COLO668 (cell line): ENCODE measurements around the gene AQR.
"Not testable (repeated sequence)": the region's sequence is repeated elsewhere in the genome, so short reads cannot be mapped to it uniquely, and the experiment has no call there.

Experiments
- DNase-seq: peaks from one replicate; lab custom pipeline; 2025; ENCODE audit not compliant: unreplicated experiment; lab: John Stamatoyannopoulos, UW

Gene AQR

DNA sequence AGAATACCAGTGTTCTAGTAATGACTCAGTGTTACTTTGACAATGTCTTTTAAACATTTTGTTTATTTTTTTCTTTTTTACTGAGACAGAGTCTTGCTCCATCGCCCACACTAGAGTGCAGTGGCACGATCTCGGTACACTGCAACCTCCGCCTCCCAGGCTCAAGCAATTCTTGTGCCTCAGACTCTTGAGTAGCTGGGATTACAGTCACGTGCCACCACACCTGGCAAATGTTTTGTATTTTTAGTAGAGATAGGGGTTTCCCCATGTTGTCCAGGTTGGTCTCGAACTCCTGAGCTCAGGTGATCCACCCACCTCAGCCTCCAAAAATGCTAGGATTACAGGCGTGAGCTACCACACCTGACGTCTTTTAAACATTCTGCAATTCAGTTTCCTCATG, 15.7 kb downstream of the AQR start:
- no peak for DNase-seq

DNA sequence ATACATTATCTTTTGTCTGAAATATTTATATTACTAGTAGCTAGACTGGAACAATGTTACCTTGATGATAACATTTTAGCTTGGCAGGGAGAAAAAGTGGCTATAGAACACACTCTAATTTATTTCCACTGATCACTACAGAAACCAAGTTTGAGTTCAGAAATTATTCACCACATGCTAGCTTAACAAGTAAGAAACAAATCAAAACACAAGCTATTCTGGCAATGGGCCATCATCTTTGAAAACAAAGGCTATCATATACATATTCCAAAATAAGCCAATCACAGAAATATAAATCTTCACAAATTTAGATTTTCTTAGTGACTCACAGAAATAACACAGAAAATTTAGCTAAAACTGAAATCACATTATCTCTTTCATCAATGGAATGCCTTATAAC, 17.1 kb downstream of the AQR start:
- DNase-seq = no peak

DNA sequence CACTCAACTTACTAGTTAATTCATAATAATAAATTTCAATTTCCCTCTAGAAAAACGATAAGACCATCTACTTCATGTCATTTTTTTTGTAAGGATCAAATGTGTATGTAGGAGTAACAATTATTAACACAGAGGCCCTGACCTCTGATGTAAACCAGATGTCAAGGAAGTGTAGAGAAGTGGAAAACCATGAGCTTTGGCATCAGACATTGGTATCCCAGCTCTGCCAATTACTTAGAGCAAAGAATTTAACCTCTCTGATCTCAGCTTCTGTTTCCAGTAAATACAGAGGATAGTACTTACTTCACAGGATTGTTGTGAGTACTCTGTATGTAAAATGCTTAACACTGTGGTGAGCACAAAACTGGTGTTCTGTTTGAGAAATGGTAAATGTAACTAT, 17.5 kb downstream of the AQR start:
- no peak for DNase-seq

DNA sequence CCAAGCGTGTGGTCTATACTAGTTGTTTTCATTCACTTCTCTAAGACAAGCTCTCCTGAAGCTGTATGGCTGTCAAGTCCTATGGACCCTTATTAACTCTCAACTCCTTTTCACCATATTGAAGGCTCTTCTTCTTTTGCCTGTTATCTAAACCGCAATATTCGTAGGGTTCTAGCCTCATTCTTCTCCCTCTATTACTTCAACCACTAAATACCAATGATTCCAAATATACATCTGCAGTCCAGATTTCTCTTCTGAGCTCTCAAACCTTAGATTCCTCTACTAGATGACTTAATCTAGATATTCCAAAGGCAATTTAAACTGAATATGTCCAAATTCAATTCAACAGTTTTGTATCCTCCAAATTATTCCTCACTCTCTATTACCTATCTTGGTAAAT, 24.6 kb downstream of the AQR start:
- no peak for DNase-seq

DNA sequence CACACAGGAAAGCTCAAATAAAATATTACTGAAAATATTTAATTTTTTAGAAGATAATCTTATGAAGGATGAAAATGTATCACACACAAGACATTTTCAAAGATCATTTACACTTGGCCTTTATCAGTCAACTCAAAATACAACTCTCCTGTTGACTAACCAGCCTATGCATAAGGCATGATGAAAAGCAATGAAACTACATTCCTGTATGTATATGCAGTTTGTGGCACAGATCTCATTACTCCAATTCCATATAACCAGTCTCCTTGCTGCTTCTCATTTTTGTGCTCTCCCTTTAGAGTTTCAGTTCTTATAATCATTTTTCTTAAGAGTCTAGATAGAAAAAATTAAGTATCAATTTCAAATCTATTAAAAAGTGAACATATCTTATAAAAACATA, 25.8 kb downstream of the AQR start:
- no peak for DNase-seq

DNA sequence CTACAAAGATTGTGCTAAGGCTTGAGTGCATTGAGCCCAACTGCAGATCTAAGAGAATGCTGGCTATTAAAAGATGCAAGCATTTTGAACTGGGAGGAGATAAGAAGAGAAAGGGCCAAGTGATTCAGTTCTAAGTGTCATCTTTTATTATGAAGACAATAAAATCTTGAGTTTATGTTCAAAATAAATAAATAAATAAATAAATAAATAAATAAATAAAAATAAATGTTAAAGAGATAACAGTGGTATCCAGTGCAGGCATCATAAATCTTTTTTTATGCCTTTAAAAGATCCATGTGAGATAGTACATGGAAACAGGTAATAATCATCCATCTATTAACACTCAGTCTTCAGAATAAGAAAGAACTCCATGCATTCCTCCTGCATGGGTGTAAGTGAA, 26.3 kb downstream of the AQR start:
- DNase-seq = not testable (repeated sequence)

DNA sequence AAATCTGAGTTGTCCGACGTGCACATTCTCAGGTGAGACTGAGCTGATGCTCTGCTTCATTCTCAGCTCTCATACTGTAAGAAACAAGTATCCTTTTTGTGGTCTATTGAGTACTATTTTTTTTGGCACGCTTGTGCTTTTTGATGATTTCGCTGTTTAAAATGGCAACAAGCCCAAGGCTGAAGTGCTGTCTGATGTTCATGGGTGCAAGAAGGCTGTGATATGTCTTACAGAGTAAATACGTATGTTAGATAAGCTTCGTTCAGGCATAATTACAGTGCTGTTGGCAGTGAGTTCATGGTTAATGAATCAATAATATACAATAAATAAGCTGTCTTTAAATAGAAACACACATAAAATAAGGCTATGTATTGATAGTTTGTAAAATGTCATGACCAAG, 27.2 kb downstream of the AQR start:
- DNase-seq = no peak

DNA sequence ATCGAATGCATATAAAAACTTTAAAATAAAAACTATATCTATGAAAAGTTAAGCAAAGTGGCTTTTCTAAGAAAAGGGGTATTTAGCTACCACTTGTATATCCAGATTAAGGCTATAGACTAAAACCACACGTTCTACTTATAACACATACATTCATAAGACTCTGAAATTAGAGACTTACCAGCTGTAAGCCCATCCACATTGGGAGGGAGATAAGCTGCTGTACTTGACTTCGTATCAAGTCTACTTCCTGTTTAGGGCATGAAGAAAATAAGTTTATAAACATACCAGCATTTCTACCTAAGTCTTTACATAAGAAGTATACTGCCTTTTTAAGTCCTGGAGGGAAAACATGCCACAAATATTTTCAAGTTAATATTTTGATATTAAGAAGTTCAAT, 27.7 kb downstream of the AQR start:
- no peak for DNase-seq

DNA sequence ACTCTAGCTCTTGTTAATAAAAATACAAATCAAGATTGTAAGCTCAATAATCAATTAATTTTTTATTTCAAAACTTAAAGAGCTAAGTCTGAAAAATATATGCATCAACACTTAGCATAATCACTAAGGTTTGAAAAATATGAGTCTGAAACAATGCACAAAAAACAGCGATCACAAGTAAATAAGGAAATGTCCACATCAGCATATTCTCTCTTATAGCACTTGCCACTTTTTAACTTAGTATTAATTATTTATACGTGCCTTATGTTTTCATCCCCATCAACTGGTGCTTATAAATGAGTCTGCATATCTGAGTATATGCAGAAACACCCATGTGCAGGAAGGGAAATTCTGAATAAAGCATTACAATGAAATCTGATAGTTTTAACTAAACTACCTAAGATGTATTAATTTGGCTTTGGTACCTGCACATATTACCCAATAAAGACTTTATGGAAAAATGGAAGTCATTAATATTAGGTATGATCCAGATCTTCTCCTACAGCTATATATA, 28.3 kb downstream of the AQR start:
- no peak for DNase-seq

DNA sequence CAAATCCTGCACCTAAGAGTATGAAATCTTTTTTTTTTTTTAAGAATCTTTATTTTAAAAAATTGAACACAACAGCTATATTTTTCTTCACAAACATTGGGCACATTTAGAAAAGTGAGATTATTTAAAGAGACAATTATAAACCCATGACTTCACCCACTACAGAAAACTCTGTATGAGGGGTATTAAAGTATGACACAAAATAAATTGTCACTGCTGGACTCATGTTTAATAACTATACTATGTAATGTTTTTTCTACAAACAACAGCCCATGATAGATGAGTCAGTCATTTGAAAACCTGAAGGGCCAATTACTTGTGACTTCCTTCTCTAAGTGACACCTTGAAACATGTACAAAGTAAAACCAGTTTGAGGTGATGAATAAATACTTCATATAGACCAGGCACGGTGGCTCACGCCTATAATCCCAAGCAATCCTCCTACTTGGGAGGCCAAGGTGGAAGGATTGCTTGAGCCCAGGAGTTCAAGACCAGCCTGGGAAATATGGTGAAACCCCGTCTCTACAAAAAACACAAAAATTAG, 36.0 kb downstream of the AQR start:
- DNase-seq = no peak

DNA sequence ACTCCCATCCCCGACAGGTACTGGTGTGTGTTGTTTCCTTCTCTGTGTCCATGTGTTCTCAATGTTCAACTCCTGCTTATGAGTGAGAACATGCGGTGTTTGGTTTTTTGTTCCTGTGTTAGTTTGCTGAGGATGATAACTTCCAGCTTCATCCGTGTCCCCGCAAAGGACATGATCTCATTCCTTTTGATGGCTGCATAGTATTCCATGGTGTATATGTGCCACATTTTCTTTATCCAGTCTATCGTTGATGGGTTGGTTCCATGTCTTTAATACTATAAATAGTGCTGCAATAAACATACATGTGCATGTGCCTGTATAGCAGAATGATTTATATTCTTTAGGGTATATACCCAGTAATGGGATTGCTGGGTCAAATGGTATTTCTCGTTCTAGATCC, 41.2 kb downstream of the AQR start:
- not testable (repeated sequence) for DNase-seq

DNA sequence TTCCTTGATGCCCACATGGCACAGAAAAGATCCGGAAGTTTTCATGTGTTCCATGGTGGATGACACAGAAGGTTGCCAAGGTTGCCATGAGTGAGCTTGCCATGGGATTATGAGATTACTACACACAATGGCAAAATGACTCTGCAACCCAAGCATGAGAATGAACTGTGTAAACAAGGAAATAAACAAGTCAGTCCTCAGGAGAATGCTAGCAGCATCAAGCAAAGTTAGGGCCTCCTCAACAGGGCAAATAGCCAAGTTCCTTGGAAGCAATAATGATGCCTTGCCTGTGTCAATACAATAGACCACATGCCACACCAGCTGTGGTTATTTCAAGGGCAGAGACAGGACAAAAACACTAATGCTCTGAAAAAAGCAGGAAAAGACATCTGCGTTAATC, 41.8 kb downstream of the AQR start:
- DNase-seq = no peak

DNA sequence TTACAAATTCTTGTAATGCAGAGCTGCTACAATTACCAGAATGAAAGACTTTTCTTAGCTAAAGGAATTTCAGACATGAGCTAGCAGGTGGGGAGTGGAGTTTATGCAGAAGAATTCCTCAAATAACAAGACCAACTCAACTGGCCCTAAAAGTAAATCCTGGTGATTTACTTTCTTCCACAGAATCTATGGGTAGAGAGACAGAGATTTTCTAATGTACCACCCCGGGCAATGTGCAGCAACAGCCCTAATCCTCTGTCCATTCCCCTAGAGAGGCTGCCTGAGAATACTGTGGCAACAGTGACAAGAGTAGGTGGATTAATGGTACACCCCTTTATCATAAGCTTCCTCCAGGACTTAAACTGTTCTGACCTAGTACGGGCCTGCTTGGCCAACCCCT, 55.2 kb downstream of the AQR start:
- DNase-seq = no peak

DNA sequence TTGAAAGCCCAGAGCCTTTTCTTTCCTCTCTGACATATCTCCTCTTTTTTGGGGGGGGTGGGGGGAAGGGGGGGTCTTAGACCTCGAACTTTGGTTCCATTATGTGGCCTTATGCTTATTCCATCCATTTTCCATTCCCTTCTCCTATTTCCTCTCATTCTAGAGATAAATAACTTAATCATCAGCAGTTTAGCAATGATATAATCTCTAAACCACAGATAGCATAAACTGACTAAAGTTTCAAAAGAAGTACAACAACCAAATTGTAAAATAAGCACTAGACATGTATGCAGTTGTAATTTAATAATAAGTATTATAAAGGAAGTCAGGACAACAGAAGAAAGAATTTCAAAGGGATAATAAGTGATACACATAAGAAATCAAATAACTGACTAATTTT, 64.5 kb downstream of the AQR start:
- DNase-seq = no peak

DNA sequence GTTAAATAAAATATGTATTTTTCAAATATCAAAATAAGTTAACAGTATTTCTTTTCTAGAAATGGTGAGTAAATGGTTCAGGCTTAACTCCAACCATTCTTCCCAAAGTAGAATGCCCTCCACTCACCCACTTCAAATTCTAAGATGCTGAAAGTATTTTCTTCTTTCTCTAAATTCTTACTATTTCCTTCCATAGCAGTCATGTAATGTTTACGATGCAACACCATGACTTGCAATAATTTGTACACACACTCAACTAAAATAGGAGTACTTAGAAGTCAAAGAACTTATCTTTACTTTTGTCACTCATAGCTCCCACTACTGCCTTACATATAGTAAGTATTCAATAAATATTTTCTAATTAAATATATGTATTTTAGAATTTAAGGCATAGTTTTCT, 65.0 kb downstream of the AQR start:
- DNase-seq = no peak

DNA sequence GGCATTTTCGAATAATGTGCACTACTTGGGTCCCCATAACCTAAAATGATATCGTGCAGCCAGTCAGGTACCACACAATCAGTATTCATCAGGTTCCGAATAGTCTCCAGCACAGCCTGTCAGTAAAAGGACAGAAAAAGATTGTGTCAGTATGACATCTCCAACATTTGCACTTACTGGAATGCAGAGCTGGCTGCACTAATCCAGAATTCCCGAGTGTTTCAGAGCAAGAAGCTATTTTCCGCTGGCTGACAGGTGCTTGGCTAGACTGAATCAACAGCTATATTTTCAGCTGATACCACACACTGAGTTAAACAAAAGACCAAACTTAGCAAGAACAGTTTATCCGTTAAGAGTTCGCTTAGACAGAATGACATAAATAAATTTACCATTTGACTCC, 68.8 kb downstream of the AQR start:
- no peak for DNase-seq

DNA sequence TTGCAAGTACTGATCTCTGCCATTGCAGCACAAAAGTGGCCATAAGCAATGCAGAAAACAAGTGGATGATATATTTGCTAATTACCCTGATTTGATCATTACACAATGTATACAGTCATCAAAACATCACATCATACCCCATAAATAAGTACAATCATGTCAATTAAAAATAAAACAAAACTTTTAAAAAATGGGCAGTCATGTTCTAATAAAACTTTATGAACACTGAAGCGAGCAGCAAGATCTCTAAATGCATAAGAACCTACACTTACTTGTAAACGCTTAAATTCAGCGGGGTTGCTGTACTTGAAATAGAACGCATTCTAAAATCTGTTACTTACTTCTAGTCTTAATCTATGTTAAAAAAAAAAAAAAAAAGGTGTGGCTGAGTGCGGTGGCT, 73.4 kb downstream of the AQR start:
- DNase-seq = no peak

DNA sequence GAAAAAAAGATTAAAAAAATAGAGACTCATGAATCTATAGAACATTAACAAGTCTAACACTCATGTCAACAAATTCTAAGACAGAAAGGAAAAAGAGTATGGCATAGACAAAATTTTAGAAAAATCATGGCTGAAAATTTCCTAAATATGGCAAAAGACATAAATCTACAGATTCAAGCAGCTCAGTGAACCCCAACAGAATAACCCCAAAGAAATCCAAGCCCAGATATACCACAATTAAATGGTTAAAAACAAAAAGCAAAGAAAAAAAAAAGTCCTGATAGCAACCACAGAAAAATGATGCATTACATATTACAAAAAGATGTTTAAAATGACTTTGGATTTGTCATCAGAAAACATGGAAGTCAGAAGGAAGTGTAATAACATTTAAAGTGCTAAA, 75.6 kb downstream of the AQR start:
- no peak for DNase-seq

DNA sequence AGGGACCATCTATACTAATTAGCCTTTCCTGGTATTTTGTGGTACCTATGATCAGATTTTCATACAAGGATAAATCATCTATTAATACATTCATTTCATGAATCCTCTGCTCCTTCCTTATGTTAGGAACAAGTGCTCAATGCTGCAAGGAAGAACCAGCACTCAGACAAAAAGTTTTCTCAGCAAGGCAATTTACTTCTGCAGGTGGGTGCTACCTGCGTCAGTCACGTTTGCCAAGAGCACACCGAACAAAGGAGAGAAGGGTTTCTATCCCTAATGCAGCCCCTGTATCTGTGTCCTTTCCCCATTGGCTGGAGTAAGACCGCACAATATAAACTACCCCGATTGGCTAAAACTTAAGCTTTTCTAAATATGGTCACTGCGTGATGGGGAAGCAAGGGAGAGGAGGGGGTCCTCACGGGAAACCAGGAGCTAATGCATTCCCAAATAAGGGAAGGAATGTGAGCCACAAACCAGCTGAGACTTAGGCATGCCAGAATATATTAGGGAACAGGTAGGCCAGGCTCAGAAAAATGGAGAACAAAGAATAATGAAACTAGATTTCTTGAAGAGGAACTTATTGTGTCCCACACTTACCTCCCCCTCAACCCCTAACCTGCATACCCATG, 76.5 kb downstream of the AQR start:
- no peak for DNase-seq

DNA sequence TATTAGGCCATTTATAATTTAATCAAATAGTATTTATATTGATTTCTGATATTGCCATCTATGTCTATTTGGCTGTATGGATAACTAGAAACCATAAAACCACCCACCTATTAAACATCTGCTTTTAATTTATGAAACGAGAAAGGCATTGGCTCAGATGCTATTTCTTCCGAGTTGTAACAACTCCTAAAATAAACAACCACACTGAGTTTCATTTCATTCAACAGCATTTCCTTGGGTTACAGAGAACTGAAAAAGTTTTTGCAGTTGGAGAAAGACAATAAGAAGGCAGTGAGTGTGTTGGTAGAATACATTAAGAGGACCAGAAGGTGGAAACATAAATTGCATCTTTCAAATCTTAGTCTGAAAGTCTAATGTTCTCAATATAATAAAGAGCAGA, 79.1 kb downstream of the AQR start:
- no peak for DNase-seq

DNA sequence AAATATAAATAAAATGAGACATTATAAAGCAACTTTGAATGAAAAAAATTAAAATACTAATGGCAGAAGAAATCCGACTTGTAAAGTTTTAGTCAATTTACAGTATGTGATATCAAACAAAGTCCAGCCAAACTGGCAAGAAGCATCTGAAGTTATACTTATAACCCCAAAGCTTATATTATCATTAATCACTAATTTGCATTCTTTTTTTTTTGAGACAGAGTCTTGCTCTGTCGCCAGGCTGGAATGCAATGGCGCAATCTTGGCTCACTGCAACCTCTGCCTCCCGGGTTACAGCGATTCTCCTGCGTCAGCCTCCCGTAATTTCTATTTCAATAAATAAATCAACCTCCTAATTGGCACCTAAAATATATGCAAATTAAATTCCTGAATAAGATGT, 80.1 kb downstream of the AQR start:
- no peak for DNase-seq

DNA sequence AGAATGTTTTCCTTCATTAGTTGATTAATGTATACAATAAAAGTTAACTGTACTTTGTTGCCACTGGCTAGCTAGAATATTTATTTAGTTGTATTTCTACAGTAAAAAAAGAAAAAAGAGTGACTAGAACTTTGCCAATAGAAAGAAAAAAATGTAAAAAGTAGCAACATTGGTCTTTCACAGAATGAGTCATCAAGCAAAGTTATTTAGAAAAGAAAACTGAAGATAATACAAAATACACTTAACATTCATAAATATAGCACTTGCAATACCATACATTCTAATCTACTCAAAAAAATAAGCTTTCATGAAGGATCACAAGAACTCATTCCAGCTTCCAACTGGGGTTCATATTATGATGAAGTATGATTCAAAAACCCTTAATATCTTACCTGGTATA, 83.4 kb downstream of the AQR start:
- no peak for DNase-seq

DNA sequence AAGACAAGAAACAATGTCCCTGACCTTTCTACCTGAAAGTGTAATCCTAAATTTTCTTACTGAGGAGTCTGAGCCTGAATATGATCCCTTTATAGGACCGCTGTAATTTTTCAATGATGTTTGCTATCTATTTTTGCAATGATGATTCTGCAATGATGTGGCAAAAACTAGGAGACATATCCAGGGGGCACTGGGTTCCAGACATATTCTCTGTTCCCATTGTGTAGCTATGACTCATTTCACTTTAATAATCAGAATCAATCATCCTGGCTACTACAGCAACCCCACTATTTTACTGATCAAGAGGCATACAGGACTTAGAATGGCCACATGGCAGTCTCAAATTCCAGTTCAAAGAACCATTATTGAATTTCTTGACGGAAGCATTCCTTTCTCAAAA, 85.9 kb downstream of the AQR start:
- no peak for DNase-seq
